HepG2 (cell line): ENCODE results near the gene ANXA6. TPM values are rescaled to one million over a fixed set of nuclear protein-coding genes. Genes with fewer than 3 reads are reported as not detected.

Source experiments
- ATAC-seq: fragments of 200-7000 bp; cut with Tn5 transposase; 3 replicates; pipeline ENCODE4 v1.9.1; 2020; ENCODE audit warnings: mild to moderate bottlenecking, moderate library complexity
- BruUV-seq: library from RNA; stranded (reverse); fragments of 400-500 nt; replicated peaks from 2 replicates; lab custom pipeline; 2021; lab: Mats Ljungman, UMichigan
- CTCF ChIA-PET: fragments of 300-600 bp; formaldehyde crosslinking; extraction: SDS; loops from one replicate; lab custom pipeline; 2021; ENCODE audit warnings: low total read pairs, inconsistent platforms, low intra/inter-chr PET ratio; lab: Yijun Ruan, JAX
- POLR2A ChIA-PET: fragments of 350-600 bp; sonication (Branson Sonifier 250); formaldehyde crosslinking; loops from one replicate; lab custom pipeline; 2020; ENCODE audit warnings: antibody characterized with exemption, inconsistent platforms; lab: Yijun Ruan, JAX
- DNase-seq: peaks from one replicate; pipeline ENCODE4 v3.0.0-alpha.2; 2015; ENCODE audit warnings: low spot score
- FAIRE-seq: peaks from 3 replicates; lab custom pipeline; 2011; peaks lifted over from hg19 to GRCh38; lab: Jason Lieb, UNC
- H2AFZ ChIP-seq: one replicate; pipeline ENCODE4 v1.6.1; 2011; ENCODE audit warnings: low read length, inconsistent platforms
- H3K27ac ChIP-seq: fragments of 300-600 bp; 3 replicates; pipeline ENCODE4 v1.8.0; 2011; ENCODE audit warnings: mixed run types, mild to moderate bottlenecking, mixed read lengths, low read length, inconsistent platforms; ENCODE audit not compliant: insufficient read depth; ENCODE audit errors: extremely low read length
- H3K27me3 ChIP-seq, 2 experiments: fragments of 200-600 bp in 1 of 2; 2 replicates in 1 of 2; 3 replicates in 1 of 2; pipeline versions ENCODE4 v1.6.0 to v1.8.0; 2011; ENCODE audit warnings: low read length in 2 of 2, mild to moderate bottlenecking in 2 of 2, moderate library complexity in 2 of 2, inconsistent platforms in 1 of 2; ENCODE audit not compliant: insufficient read depth in 2 of 2, control insufficient read depth in 1 of 2
- H3K36me3 ChIP-seq, 2 experiments: fragments of 200-600 bp in 1 of 2; replicated peaks in 1 of 2; 2 replicates in 1 of 2; 3 replicates in 1 of 2; pipeline versions ENCODE4 v1.5.1 to v1.8.0; 2011; ENCODE audit warnings: low read length in 2 of 2, inconsistent platforms in 1 of 2; ENCODE audit not compliant: insufficient read depth in 2 of 2, control insufficient read depth in 1 of 2
- H3K4me1 ChIP-seq: 2 replicates; pipeline ENCODE4 v1.5.1; 2012; ENCODE audit warnings: low read length, inconsistent platforms; ENCODE audit not compliant: insufficient read depth
- H3K4me2 ChIP-seq: 2 replicates; pipeline ENCODE4 v1.6.0; 2011; ENCODE audit warnings: low read depth, low read length, inconsistent platforms
- H3K4me3 ChIP-seq, 3 experiments: fragments of 200-600 bp in 1 of 3; sonication (generic), shearing (Covaris generic) in 1 of 3; replicated peaks in 1 of 3; 2 replicates each; pipeline ENCODE4 v1.5.1; 2011 to 2016; ENCODE audit warnings: low read length in 3 of 3, inconsistent platforms in 2 of 3, low read depth in 2 of 3, mild to moderate bottlenecking in 2 of 3, control low read depth in 1 of 3, mixed read lengths in 1 of 3; ENCODE audit not compliant: insufficient read depth in 1 of 3
- H3K79me2 ChIP-seq: one replicate; pipeline ENCODE4 v1.6.1; 2011; ENCODE audit warnings: low read length, inconsistent platforms; ENCODE audit not compliant: insufficient read depth
- H3K9ac ChIP-seq: 2 replicates; pipeline ENCODE4 v1.6.0; 2011; ENCODE audit warnings: mild to moderate bottlenecking, low read depth, low read length, inconsistent platforms; ENCODE audit not compliant: insufficient read depth
- H3K9me3 ChIP-seq: 2 replicates; pipeline ENCODE4 v1.5.1; 2012; ENCODE audit warnings: mild to moderate bottlenecking, low read length
- H4K20me1 ChIP-seq: 2 replicates; pipeline ENCODE4 v1.6.0; 2011; ENCODE audit warnings: inconsistent platforms, mild to moderate bottlenecking, low read length, moderate library complexity; ENCODE audit not compliant: insufficient read depth
- BATF2 ChIP-seq: sonication (generic); formaldehyde crosslinking; IDR thresholded peaks from 2 replicates; pipeline ENCODE4 v1.8.0; 2022; ENCODE audit warnings: mild to moderate bottlenecking, missing genetic modification reagents, moderate library complexity
- BCLAF1 ChIP-seq: fragments of 450-650 bp; IDR thresholded peaks from 2 replicates; pipeline ENCODE4 v1.6.1; 2017; ENCODE audit warnings: mild to moderate bottlenecking
- DMAP1 ChIP-seq: IDR thresholded peaks from 2 replicates; pipeline ENCODE4 v1.6.1; 2016
- GATAD1 ChIP-seq: IDR thresholded peaks from 2 replicates; pipeline ENCODE4 v1.6.1; 2016; ENCODE audit warnings: missing genetic modification reagents, missing compliant biosample characterization
- GATAD2A ChIP-seq: IDR thresholded peaks from 2 replicates; pipeline ENCODE4 v1.6.1; 2016
- HIVEP1 ChIP-seq: sonication (generic); formaldehyde crosslinking; IDR thresholded peaks from 2 replicates; pipeline ENCODE4 v1.4.0; 2020; ENCODE audit warnings: mild to moderate bottlenecking, missing genetic modification reagents
- KAT8 ChIP-seq: IDR thresholded peaks from 2 replicates; pipeline ENCODE4 v1.6.1; 2016; ENCODE audit warnings: missing genetic modification reagents, missing compliant biosample characterization
- MTF1 ChIP-seq: sonication (generic); formaldehyde crosslinking; IDR thresholded peaks from 2 replicates; pipeline ENCODE4 v1.5.0; 2020; ENCODE audit warnings: missing genetic modification reagents
- PATZ1 ChIP-seq: sonication (generic); formaldehyde crosslinking; IDR thresholded peaks from 2 replicates; pipeline ENCODE4 v1.4.0; 2020; ENCODE audit warnings: missing genetic modification reagents
- SRSF9 ChIP-seq: fragments of 200-400 bp; formaldehyde crosslinking; IDR thresholded peaks from 2 replicates; pipeline ENCODE4 v1.6.1; 2018; ENCODE audit warnings: borderline replicate concordance, mild to moderate bottlenecking, low read depth, low read length; ENCODE audit not compliant: insufficient read depth, poor library complexity, severe bottlenecking
- TFDP2 ChIP-seq: sonication (generic); formaldehyde crosslinking; IDR thresholded peaks from 2 replicates; pipeline ENCODE4 v1.4.0; 2020; ENCODE audit warnings: missing genetic modification reagents
- THAP8 ChIP-seq: sonication (generic); formaldehyde crosslinking; IDR thresholded peaks from 2 replicates; pipeline ENCODE4 v1.5.1; 2020; ENCODE audit warnings: missing genetic modification reagents, mild to moderate bottlenecking, borderline replicate concordance
- ZKSCAN5 ChIP-seq: sonication (generic); formaldehyde crosslinking; IDR thresholded peaks from 2 replicates; pipeline ENCODE4 v1.5.1; 2020; ENCODE audit warnings: mild to moderate bottlenecking, missing genetic modification reagents
- ZMAT3 ChIP-seq: sonication (generic); formaldehyde crosslinking; conservative IDR thresholded peaks from 2 replicates; pipeline ENCODE4 v1.7.0; 2021; ENCODE audit warnings: missing genetic modification reagents
- ZMYM2 ChIP-seq: sonication (generic); formaldehyde crosslinking; IDR thresholded peaks from 2 replicates; pipeline ENCODE4 v1.8.0; 2022; ENCODE audit warnings: mild to moderate bottlenecking, missing genetic modification reagents
- ZNF556 ChIP-seq: sonication (generic); formaldehyde crosslinking; IDR thresholded peaks from 2 replicates; pipeline ENCODE4 v1.4.0; 2020; ENCODE audit warnings: mild to moderate bottlenecking, missing genetic modification reagents, borderline replicate concordance
- ZNF567 ChIP-seq: sonication (generic); formaldehyde crosslinking; IDR thresholded peaks from 2 replicates; pipeline ENCODE4 v1.8.1; 2023; ENCODE audit warnings: mild to moderate bottlenecking, missing genetic modification reagents, borderline replicate concordance
- ZNF777 ChIP-seq: sonication (generic); formaldehyde crosslinking; IDR thresholded peaks from 2 replicates; pipeline ENCODE4 v1.4.0; 2020; ENCODE audit warnings: missing genetic modification reagents
- WGBS: methylation state at CpG from one replicate; pipeline ENCODE4 v1.1.6; 2017; ENCODE audit warnings: low lambda C conversion rate; 5-methylcytosine and 5-hydroxymethylcytosine counted together
- in situ Hi-C: cut with HindIII; loops from 2 replicates; pipeline ENCODE4 v1.10.0; 2017; ENCODE audit warnings: low pct_unique_long_range_greater_than_20kb; ENCODE audit not compliant: extremely low pct_ligation_motif_present
- intact Hi-C: fragments of 100-400 bp; cut with micrococcal nuclease; formaldehyde crosslinking; loops from one replicate; pipeline ENCODE4 v1.10.0; 2022; ENCODE audit not compliant: unreplicated experiment
- polyA plus RNA-seq, 8 experiments: library from polyadenylated mRNA; depleted of rRNA in 3 of 8; stranded (reverse) in 7 of 8; unstranded in 1 of 8; fragments of >200 nt; fragmentation: Illumina TruSeq in 4 of 8; extraction: Trizol in 4 of 8; gene quantifications; 2 replicates each; pipeline versions ENCODE4 v1.2.1 to v1.2.3, GENCODE V29; 2011 to 2016; ENCODE audit warnings: low read depth in 4 of 8, missing spikeins in 1 of 8, mixed read lengths in 1 of 8; ENCODE audit not compliant: insufficient read depth in 1 of 8
- total RNA-seq, 5 experiments: library from RNA; depleted of rRNA; stranded (reverse); fragments of >200 nt; fragmentation: Illumina TruSeq; extraction: Trizol; gene quantifications; 2 replicates each; pipeline ENCODE4 v1.2.3, GENCODE V29; 2016; ENCODE audit warnings: low read depth in 1 of 5

The ANXA6 gene
- total and polyA plus RNA-seq, 2 of the 13 experiments (the other 11 are each of a cell fraction or from before 2014, with no cell fraction given) = 103 to 125 TPM

GRCh38 chr5:151158287-151158661 is 695 bp upstream of the ANXA6 start:
- 0 out of 5 replicates have a peak, but pooled peaks cover 0 to 3% of the 10 kb centered on the region in 2 experiments for H3K36me3 ChIP-seq
- H3K79me2 ChIP-seq = peaks cover 36% of the 10 kb centered on the region
- peak overlapping the region; percentile 67; the same call in 1 of the 2 replicates for H3K9ac ChIP-seq
- BruUV-seq = no TSS peak
- in situ Hi-C loops (no loop called here), intact Hi-C loops (no loop called here)
- ChIA-PET CTCF (no interaction called here), POLR2A (interaction anchor here (0.7 to 1.9 kb wide), 6 partner anchors 11 to 138 kb away, joined by 3 to 7 read pairs (median 4); partner anchors contain the start of genes CCDC69, GM2A and GPX3)
- H2AFZ ChIP-seq = no peak overlapping the region
- no peaks in the 10 kb centered on the region for H3K27me3 ChIP-seq
- H3K4me3 ChIP-seq = peak overlapping the region; percentile 74 to 80 (median 77)
- no peaks in the 10 kb centered on the region; the same call in 1 of the 2 replicates for H4K20me1 ChIP-seq
- H3K9me3 ChIP-seq = no peaks in the 10 kb centered on the region
- no peak for FAIRE-seq
- ATAC-seq = peak; percentile 6
- H3K4me2 ChIP-seq = peak overlapping the region; percentile 96
- H3K4me1 ChIP-seq = peaks cover 52% of the 10 kb centered on the region
- peak; percentile 13 for DNase-seq
- 0% methylated on average over 6 of the region's 6 CpGs for WGBS
- H3K27ac ChIP-seq = peak overlapping the region; percentile 74
- TF ChIP-seq BATF2 (CRISPR knock-in tag) (0 out of 2 replicates have a peak, but pooled peaks have one; percentile 37), KAT8 (CRISPR knock-in tag) (peak; percentile 4; the same call in 1 of the 2 replicates), BCLAF1 (no peak), SRSF9 (no peak), ZNF777 (CRISPR knock-in tag) (no peak), GATAD1 (0 out of 2 replicates have a peak, but pooled peaks have one; percentile 10), ZMYM2 (CRISPR knock-in tag) (no peak), GATAD2A (CRISPR knock-in tag) (peak; percentile 29; the same call in 1 of the 2 replicates), MTF1 (CRISPR knock-in tag) (no peak), ZNF556 (CRISPR knock-in tag) (no peak), THAP8 (CRISPR knock-in tag) (no peak), ZKSCAN5 (CRISPR knock-in tag) (no peak), ZNF567 (CRISPR knock-in tag) (no peak), PATZ1 (peak; percentile 56; the same call in 1 of the 2 replicates), HIVEP1 (CRISPR knock-in tag) (no peak), ZMAT3 (CRISPR knock-in tag) (no peak), TFDP2 (CRISPR knock-in tag) (0 out of 2 replicates have a peak, but pooled peaks have one; percentile 9), DMAP1 (CRISPR knock-in tag) (no peak)
